HG02970 (cell line): ENCODE data around the gene STAB2.

Experiments used
- ATAC-seq: cut with Tn5 transposase; IDR thresholded peaks from one replicate; pipeline ENCODE4 v1.9.1; 2021; ENCODE audit warnings: mild to moderate bottlenecking, moderate library complexity, moderate number of reproducible peaks; ENCODE audit not compliant: unreplicated experiment, low FRiP score

STAB2 gene

GRCh38 chr12:103687253-103687652 lies 100.2 kb downstream of the STAB2 start:
- no peak for ATAC-seq

GRCh38 chr12:103688376-103689063 lies 101.4 kb downstream of the STAB2 start:
- ATAC-seq: no peak

- ATAC-seq: no peak
These were observed 103.4 kb downstream of the STAB2 start for GRCh38 chr12:103690426-103690825.

GRCh38 chr12:103691063-103691462 lies 104.0 kb downstream of the STAB2 start:
- no peak for ATAC-seq

DNA sequence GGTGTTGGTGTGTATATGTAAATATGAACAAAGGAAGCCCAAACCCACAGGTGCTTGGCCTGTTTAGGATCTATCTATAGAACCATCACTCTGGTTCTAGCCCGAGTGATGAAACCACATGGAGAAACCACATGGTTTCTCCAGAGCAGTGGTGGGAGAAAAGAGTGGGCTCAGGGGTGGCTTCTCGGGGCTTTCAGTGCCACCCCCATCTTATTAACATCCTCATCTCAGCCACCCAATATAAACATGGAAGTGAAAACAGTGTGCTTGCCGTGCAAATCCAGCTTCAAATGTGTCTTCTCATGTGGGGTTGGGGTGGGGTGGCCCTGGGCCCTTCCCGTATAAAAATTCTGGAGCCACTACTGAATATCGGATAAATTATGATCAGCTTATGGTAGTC lies 109.0 kb downstream of the STAB2 start:
- ATAC-seq: no peak

- no peak for ATAC-seq
These were observed 111.1 kb downstream of the STAB2 start for GRCh38 chr12:103697971-103698751.

GRCh38 chr12:103698752-103699560 lies 111.9 kb downstream of the STAB2 start:
- no peak for ATAC-seq

DNA sequence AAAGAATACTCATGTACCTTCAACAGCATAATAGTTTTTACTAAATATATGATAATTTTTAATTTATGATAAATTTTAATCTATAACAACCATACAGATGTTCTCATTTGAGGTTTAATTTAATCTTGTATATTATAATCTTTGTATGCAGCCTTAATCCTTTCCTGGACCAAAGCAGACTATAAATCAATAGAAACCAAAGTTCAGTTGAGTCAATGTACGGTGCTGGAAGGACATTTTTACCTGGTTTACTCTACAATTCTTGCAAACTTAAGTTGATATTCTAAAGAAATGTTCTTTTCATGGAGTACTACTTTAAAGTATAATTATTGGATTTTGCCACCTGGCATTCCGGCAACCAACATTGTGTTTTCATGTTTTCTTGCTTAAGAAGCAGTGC lies 118.0 kb downstream of the STAB2 start:
- no peak for ATAC-seq

GRCh38 chr12:103705927-103706326 lies 118.9 kb downstream of the STAB2 start:
- ATAC-seq: no peak

DNA sequence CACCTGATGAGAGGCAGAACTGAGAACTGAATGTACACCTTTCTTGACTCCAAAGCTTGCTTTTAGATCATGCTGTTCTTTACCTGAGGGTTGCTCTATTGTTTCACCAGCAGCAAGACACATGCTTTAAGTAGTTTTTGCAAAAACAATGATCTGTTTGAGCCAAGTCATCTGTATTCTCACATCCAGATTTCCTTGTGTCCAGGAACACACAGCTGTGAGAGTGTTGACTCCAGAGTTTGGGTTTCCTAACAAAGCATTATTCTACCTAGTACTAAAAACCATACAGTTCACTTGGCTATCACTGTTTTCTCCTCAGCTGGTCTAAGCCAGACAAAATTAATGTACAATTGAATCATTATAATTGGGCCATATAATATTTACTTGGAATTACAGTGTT lies 120.4 kb downstream of the STAB2 start:
- ATAC-seq: no peak

GRCh38 chr12:103710544-103710943 lies 123.5 kb downstream of the STAB2 start:
- ATAC-seq: no peak

DNA sequence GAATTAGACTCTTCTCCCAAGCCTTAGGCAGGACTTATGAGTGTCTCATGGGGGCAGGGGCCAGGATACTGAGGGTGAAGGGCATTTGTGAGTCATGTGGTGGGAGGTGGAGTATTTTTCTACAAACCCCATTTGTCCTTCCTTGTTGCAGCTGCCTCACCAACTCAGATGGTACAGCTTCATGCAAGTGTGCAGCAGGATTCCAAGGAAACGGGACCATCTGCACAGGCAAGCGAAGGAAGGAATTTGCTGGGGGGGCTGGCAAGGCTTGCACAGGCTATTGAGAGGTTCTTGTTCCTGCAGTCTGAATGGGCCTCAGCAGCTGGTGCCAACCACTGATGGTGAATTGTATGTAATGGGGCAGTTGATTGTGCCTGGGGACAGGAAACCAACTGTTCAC lies 125.1 kb downstream of the STAB2 start:
- ATAC-seq: no peak

DNA sequence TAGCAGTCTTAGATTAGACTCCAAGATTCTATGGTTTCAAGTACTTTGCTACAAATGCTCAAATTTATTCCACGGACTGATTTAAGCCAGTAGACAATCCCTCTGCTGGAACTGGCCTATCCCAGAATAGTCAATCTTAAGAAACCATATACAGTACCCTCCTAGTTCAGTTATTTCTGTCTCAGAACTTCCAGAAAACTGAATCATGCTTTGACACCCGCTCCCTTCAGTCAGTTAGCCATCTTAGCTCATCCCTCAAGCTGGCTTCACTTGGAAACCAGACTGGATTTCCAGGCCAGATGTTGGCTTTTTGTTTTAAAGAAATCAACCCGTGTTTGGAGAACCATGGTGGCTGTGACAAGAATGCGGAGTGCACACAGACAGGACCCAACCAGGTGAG lies 128.4 kb downstream of the STAB2 start:
- ATAC-seq: no peak

GRCh38 chr12:103716517-103717196 lies 129.6 kb downstream of the STAB2 start:
- ATAC-seq: no peak

- ATAC-seq: no peak
These were observed 138.3 kb downstream of the STAB2 start for GRCh38 chr12:103725398-103725797.

DNA sequence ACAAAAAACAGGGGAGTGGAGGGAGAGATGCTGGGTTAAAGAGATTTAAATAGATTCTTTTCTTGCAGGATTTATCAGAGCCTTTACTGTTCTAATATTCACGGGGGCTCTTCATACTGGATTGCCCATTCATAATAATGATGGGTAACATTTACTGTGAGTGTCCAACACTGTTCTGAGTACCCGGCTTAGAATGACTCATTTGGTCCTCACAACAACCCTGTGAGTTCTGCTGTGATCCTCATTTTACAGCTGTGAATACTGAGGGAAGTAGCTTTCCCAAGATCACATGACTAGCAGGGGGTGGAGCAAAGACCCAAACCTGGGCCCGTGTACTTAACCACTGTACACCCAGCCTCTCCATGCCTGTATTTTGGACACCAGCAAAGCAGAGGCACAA lies 140.6 kb downstream of the STAB2 start:
- no peak for ATAC-seq

- ATAC-seq: no peak
These were observed 141.2 kb downstream of the STAB2 start for GRCh38 chr12:103728323-103728722.

- ATAC-seq: no peak
These were observed 142.4 kb downstream of the STAB2 start for GRCh38 chr12:103729499-103729898.

- no peak for ATAC-seq
These were observed 144.5 kb downstream of the STAB2 start for GRCh38 chr12:103731539-103731938.

GRCh38 chr12:103734863-103735262 lies 147.8 kb downstream of the STAB2 start:
- ATAC-seq: no peak

DNA sequence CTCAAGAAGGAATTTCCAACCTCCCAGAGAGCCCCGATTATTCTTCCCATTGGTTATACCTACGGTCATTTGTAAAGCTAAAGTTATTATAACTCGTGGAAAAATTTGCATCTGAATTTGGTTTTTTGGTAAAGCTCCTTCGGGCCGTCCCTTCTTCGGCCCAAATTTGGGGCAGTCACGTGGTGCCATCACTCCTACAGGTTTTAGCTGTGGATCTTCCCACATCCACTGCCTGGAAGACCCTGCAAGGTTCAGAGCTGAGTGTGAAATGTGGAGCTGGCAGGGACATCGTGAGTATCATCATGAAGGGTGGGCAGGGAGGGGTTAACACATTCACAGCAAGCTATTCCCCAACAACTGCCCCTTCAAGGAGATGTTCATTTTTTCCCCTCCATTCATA lies 148.2 kb downstream of the STAB2 start:
- ATAC-seq: no peak
